SU-DHL-6 (cell line): Measurements from ENCODE around the gene RASSF5.

Experiments
- H2AFZ ChIP-seq: fragments of 200-600 bp; sonication (generic); 2 replicates; pipeline ENCODE4 v1.6.1; 2014; ENCODE audit warnings: low read depth, mild to moderate bottlenecking, moderate library complexity, mixed read lengths, antibody characterized with exemption, low read length; ENCODE audit not compliant: severe bottlenecking
- H3F3A ChIP-seq: fragments of 200-600 bp; shearing (Covaris generic); 2 replicates; pipeline ENCODE4 v1.6.0; 2016; ENCODE audit warnings: antibody characterized with exemption, mild to moderate bottlenecking; ENCODE audit not compliant: insufficient read depth
- H3K27ac ChIP-seq: fragments of 200-600 bp; sonication (generic); 2 replicates; pipeline ENCODE4 v1.5.1; 2016; ENCODE audit warnings: low read depth, mild to moderate bottlenecking, low read length, moderate library complexity, mixed read lengths
- H3K27me3 ChIP-seq: fragments of 200-600 bp; sonication (generic), shearing (Covaris generic); 2 replicates; pipeline ENCODE4 v1.6.0; 2014; ENCODE audit warnings: mild to moderate bottlenecking, low read length
- H3K36me3 ChIP-seq: fragments of 200-600 bp; sonication (generic); 2 replicates; pipeline ENCODE4 v1.6.1; 2014; ENCODE audit warnings: mild to moderate bottlenecking, low read length, mixed read lengths
- H3K4me2 ChIP-seq: fragments of 300-600, 200-600 bp; shearing (Covaris generic), sonication (generic); 2 replicates; pipeline ENCODE4 v1.6.0; 2014; ENCODE audit warnings: low read length, low read depth, mild to moderate bottlenecking; ENCODE audit not compliant: poor library complexity, severe bottlenecking
- H3K4me3 ChIP-seq: fragments of 200-600 bp; sonication (generic); 2 replicates; pipeline ENCODE4 v1.5.1; 2014; ENCODE audit warnings: antibody characterized with exemption, low read length, mild to moderate bottlenecking, mixed read lengths; ENCODE audit not compliant: insufficient read depth, poor library complexity, severe bottlenecking
- H3K79me2 ChIP-seq: fragments of 200-600 bp; sonication (generic); 2 replicates; pipeline ENCODE4 v1.6.1; 2014; ENCODE audit warnings: mild to moderate bottlenecking, low read length, moderate library complexity; ENCODE audit not compliant: insufficient read depth
- H3K9ac ChIP-seq: fragments of 200-600 bp; sonication (generic); 2 replicates; pipeline ENCODE4 v1.7.0; 2014; ENCODE audit warnings: mild to moderate bottlenecking, low read length
- H3K9me2 ChIP-seq: fragments of 200-600 bp; sonication (generic); replicated peaks from 2 replicates; pipeline ENCODE4 v1.6.1; 2014; ENCODE audit warnings: low read length; ENCODE audit not compliant: insufficient read depth
- H3K9me3 ChIP-seq: fragments of 200-600 bp; sonication (generic); 2 replicates; pipeline ENCODE4 v1.6.1; 2014; ENCODE audit warnings: low read length, mixed read lengths; ENCODE audit not compliant: insufficient read depth
- H4K20me1 ChIP-seq: fragments of 200-600 bp; sonication (generic); 2 replicates; pipeline ENCODE4 v1.6.1; 2014; ENCODE audit warnings: low read depth, mild to moderate bottlenecking, antibody characterized with exemption, low read length, moderate library complexity, mixed read lengths
- CTCF ChIP-seq: fragments of 200-600 bp; sonication (generic); IDR thresholded peaks from one replicate; pipeline ENCODE4 v1.5.1; 2017; ENCODE audit warnings: antibody characterized with exemption, mild to moderate bottlenecking, low read length, moderate library complexity; ENCODE audit not compliant: insufficient read depth, poor library complexity, severe bottlenecking
- EZH2phosphoT487 ChIP-seq: fragments of 200-600 bp; sonication (generic), shearing (Covaris generic); conservative IDR thresholded peaks from 2 replicates; pipeline ENCODE4 v1.6.1; 2018; ENCODE audit warnings: mild to moderate bottlenecking, antibody characterized with exemption, low read length, moderate library complexity, mixed read lengths

Gene RASSF5

GRCh38 chr1:206461602-206462455, 45.5 kb upstream of the RASSF5 start:
- Histone ChIP-seq H3K9ac (no peak overlapping the region), H3K27ac (no peak overlapping the region), H3K79me2 (no peaks in the 10 kb centered on the region), H3K9me3 (no peaks in the 10 kb centered on the region), H3F3A (0 out of 2 replicates have a peak, but pooled peaks cover 5% of the 10 kb centered on the region), H4K20me1 (no peaks in the 10 kb centered on the region), H3K4me2 (no peak overlapping the region), H3K4me3 (no peak overlapping the region), H3K27me3 (no peaks in the 10 kb centered on the region), H2AFZ (no peak overlapping the region), H3K36me3 (peaks cover 3% of the 10 kb centered on the region; the same call in 1 of the 2 replicates), H3K9me2 (no peaks in the 10 kb centered on the region)
- TF ChIP-seq EZH2phosphoT487 (no peak), CTCF (peak; percentile 89)

GRCh38 chr1:206463137-206463536, 44.2 kb upstream of the RASSF5 start:
- Histone ChIP-seq H4K20me1 (no peaks in the 10 kb centered on the region), H3K4me3 (no peak overlapping the region), H3K9me2 (no peaks in the 10 kb centered on the region), H3K9me3 (no peaks in the 10 kb centered on the region), H3F3A (0 out of 2 replicates have a peak, but pooled peaks cover 5% of the 10 kb centered on the region), H3K79me2 (no peaks in the 10 kb centered on the region), H3K4me2 (no peak overlapping the region), H3K36me3 (peaks cover 3% of the 10 kb centered on the region; the same call in 1 of the 2 replicates), H2AFZ (no peak overlapping the region), H3K9ac (no peak overlapping the region), H3K27ac (no peak overlapping the region), H3K27me3 (no peaks in the 10 kb centered on the region)
- no peak for TF ChIP-seq CTCF

GRCh38 chr1:206463911-206464310, 43.4 kb upstream of the RASSF5 start:
- Histone ChIP-seq H3K9me2 (no peaks in the 10 kb centered on the region), H3K27ac (no peak overlapping the region), H3K4me2 (no peak overlapping the region), H3K9me3 (no peaks in the 10 kb centered on the region), H3K79me2 (no peaks in the 10 kb centered on the region), H4K20me1 (no peaks in the 10 kb centered on the region), H3K4me3 (no peak overlapping the region), H3K9ac (no peak overlapping the region), H2AFZ (no peak overlapping the region), H3F3A (0 out of 2 replicates have a peak, but pooled peaks cover 5% of the 10 kb centered on the region), H3K27me3 (no peaks in the 10 kb centered on the region), H3K36me3 (peaks cover 3% of the 10 kb centered on the region; the same call in 1 of the 2 replicates)
- TF ChIP-seq EZH2phosphoT487 (no peak), CTCF (no peak)
